Measurements from ENCODE around the gene CNTLN.
"Not testable (repeated sequence)": the region's sequence is repeated elsewhere in the genome, so short reads cannot be mapped to it uniquely, and the experiment has no call there.

CNTLN gene

GRCh38 chr9:17490110-17490509 lies 355.3 kb downstream of the CNTLN start:
- no peak for DNase-seq

- DNase-seq, result no peak
Observed at GRCh38 chr9:17491780-17492179, 356.9 kb downstream of the CNTLN start.

- no peak for DNase-seq
Observed at GRCh38 chr9:17503196-17503595, 368.4 kb downstream of the CNTLN start.

GRCh38 chr9:17509151-17509550 lies 374.3 kb downstream of the CNTLN start:
- no peak for DNase-seq

- no peak for DNase-seq
Observed at GRCh38 chr9:17509701-17510100, 374.9 kb downstream of the CNTLN start.

- DNase-seq, result no peak
Observed at GRCh38 chr9:17519761-17520160, 384.9 kb downstream of the CNTLN start.

GRCh38 chr9:17520268-17521064 lies 385.6 kb downstream of the CNTLN start:
- DNase-seq, result peak in 1 of 51 donors; percentile 4

- no peak for DNase-seq
Observed at GRCh38 chr9:17521100-17521855, 386.4 kb downstream of the CNTLN start.

- DNase-seq, result not testable (repeated sequence)
Observed at GRCh38 chr9:17526726-17527125, 391.9 kb downstream of the CNTLN start.

GRCh38 chr9:17528859-17529258 lies 394.0 kb downstream of the CNTLN start:
- no peak for DNase-seq

- DNase-seq, result peak in 13 of 51 donors; percentile 2 to 49 (median 10)
Observed at GRCh38 chr9:17531642-17532254, 396.9 kb downstream of the CNTLN start.

- no peak for DNase-seq
Observed at GRCh38 chr9:17532461-17532860, 397.6 kb downstream of the CNTLN start.

- no peak for DNase-seq
Observed at GRCh38 chr9:17535176-17535575, 400.3 kb downstream of the CNTLN start.

- no peak for DNase-seq
Observed at GRCh38 chr9:17536027-17536426, 401.2 kb downstream of the CNTLN start.

- DNase-seq, result no peak
Observed at GRCh38 chr9:17551023-17551422, 416.2 kb downstream of the CNTLN start.

Data from hypothalamus (tissue), 51 donors.